NCI-H187 (cell line): ENCODE results near the gene METRNL.

Experiments used
- DNase-seq, 2 experiments: peaks; one replicate each; lab custom pipeline; 2025; lab: John Stamatoyannopoulos, UW

Gene METRNL

DNA sequence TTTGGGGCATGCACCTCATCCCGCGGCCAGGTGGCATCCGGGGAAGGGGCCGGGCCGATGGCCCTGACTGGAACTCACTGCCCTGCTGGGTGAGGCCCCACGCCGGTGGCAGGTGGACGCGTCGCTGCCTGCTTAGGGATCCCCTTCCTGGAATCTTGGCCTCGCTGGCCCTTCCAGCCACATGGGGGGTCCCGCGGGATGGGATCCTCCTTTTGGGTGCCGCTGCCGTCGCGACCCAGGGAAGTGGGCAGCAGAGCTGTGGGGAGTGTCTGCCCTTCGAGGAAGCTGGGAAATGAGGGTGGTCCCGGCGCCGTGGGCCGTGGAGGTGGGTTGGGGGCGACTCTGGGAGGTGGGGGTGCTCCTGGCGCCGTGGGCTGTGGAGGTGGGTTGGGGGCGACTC, 12.8 kb downstream of the METRNL start:
- DNase-seq: no peak

DNA sequence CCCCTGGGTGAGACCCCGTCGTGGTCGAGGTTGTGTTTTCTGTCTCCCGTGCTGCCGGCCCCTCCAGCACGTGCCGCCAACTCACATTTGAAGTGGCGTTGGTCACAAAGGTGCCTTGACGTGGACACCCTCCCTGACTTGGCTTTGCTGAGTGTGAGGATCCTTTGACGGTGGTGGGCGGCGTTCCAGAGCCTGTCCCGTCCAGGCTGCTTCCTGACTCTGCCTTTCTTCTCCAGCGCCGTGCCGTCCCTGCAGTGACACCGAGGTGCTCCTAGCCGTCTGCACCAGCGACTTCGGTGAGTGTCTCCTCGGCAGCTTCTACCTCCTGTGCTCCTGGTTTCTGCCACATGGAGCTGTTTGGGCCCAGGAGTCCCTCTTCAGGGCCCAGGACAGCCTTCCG, 13.5 kb downstream of the METRNL start:
- no peak for DNase-seq

DNA sequence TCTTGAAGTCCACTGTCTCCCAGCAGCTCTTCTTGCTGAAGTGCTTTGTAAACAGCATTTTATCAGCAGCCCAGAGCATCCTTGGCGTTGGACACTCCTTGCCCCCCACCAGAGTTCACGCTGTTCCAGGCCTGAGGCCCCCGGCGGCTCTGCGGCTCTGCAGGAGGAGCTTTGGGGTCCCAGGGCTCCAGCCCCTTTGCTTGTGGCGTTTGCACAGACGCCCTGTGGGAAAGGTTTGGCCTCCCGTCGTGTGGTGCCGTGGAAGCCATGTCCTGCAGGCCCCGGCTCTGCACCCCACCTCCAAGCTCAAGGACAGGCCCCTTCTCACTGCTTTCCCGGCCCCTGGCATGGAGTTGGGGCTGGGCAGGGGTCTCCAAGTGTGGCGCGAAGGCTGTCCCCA, 14.1 kb downstream of the METRNL start:
- no peak for DNase-seq

DNA sequence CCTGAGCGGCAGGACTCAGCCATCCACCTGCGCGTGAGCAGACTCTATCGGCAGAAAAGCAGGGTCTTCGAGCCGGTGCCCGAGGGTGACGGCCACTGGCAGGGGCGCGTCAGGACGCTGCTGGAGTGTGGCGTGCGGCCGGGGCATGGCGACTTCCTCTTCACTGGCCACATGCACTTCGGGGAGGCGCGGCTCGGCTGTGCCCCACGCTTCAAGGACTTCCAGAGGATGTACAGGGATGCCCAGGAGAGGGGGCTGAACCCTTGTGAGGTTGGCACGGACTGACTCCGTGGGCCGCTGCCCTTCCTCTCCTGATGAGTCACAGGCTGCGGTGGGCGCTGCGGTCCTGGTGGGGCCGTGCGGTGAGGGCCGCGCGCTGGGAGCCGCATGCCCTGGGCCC, 14.9 kb downstream of the METRNL start:
- DNase-seq: no peak

DNA sequence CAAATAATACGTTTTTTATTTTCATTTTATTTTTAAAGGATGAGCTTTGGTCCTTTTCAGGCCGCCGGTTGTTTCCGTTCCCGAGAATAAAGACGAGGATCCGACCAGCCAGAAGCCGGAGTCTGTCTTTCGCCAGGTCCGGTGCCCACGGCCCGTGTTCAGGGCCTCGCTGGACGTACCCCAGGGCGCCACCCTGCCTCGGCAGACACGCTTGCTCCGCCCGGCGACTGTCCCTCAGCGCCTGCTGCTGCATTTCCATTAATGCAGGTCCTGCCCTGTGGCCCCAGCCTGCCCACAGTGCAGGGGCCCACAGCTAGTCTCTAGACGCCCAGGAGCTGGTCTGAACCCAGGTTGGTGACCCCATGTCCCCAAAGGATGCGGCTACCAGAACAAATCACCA, 15.6 kb downstream of the METRNL start:
- no peak for DNase-seq

DNA sequence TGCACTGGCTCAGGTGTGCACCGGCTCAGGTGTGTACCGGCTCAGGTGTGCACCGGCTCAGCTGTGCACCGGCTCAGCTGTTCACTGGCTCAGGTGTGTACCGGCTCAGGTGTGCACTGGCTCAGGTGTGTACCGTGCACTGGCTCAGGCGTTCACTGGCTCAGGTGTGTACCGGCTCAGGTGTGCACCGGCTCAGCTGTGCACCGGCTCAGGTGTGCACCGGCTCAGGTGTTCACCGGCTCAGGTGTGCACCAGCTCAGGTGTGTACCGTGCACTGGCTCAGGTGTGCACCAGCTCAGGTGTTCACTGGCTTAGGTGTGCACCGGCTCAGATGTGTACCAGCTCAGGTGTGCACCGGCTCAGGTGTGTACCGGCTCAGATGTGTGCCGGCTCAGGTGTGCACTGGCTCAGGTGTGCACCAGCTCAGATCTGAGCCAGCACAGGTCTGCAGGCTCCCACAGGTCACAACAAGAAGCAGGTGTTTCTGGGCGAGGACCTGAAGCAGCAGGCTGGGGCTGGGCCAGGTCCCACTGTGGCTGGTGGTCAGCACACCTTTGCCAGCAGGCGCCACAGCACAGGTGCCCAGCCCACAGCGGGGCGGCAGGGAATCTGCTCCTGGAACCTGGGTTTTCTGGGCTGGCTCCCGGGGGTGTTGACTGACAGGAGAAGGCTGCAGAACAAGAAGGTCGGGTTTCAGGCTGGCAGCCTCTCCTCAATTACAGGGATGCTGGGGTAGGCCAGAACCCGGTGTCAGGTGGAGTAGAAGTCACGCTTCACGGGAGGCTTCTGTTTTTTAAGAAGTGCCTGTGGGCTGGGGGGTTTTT, 17.2 kb downstream of the METRNL start:
- peak in 1 of 2 experiments; percentile 38 for DNase-seq

DNA sequence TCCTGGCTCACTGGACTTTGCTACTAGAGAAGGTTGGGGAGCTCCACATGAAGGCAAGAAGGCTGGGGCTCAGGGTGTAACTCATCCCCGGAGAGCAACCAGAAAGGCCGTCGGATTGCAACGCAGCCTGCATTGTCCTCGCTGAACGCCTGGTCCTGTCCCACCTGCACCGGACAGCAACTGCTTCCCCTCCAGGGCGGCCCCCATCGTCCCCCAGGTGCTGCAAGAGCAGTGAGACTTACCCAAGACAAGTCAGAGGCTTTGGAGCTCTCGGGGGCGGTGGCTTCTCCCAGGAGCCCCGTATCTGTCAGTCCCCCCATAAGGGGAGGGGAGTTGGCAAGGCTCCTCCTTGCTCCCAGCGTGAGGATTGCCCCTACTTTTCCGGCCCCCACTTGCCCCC, 18.4 kb downstream of the METRNL start:
- no peak for DNase-seq

DNA sequence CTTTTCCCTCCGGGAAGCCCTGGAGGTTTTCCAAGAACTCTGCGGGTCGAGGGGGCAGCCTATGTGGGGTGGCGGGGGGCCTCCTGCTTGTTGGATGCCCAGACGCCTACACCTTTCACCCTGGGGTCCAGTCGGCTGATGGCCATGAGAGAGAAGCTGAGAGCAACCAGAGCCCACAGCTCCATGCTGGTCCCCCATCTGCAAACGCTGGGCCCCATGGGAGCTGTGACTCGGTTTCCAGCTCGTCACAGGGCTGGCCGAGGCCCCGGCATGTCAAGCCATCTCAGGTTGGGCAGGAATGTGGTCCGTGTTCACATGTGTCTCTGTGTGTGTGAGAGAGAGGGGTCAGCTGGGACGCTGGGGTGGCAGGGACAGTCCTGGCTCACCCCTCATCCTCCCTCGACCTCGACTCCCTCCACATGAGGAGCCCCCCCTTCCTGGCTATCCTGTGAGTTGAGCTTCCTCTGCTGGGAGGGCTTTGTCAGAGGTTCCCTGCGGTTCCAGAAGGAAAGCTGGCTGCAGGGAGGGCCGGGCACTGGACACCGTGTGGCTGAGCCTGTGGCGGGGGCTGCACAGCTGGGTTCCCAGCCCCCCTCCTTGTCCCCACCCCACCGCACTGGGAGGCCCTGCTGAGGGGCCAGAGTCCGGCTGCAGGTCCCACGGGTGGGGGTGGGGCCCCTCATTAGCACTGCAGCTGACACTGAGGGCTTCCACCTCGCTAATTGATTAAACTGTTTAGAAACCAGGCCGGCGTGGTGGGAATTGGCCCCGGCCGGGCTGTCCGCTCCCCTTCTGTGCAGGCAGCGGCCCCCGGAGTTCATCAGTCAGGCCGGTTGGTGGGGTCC, 19.1 kb downstream of the METRNL start:
- no peak for DNase-seq

DNA sequence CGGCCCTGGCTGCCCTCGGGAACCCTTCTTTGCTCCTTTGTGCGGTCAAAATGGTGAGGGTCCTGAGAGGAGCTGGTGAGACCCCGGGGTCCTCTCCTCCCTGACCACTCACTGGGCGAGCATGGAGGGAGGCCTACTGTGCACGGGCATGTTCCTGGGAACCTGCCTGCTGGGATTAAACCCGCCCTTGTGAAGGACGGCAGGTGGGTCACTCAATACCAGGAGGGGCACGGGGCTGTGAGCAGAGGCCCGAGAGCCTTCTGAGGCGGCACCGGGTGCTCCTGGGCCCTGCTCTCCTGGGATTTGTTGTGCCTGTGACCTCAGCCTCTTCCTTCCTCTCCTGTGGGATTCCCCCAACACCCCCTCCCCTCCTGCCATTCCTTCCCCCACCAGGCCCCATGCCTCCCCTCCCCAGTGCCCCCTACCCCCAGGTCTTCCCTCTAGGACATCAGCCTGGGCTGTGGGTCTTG, 19.7 kb downstream of the METRNL start:
- no peak for DNase-seq

DNA sequence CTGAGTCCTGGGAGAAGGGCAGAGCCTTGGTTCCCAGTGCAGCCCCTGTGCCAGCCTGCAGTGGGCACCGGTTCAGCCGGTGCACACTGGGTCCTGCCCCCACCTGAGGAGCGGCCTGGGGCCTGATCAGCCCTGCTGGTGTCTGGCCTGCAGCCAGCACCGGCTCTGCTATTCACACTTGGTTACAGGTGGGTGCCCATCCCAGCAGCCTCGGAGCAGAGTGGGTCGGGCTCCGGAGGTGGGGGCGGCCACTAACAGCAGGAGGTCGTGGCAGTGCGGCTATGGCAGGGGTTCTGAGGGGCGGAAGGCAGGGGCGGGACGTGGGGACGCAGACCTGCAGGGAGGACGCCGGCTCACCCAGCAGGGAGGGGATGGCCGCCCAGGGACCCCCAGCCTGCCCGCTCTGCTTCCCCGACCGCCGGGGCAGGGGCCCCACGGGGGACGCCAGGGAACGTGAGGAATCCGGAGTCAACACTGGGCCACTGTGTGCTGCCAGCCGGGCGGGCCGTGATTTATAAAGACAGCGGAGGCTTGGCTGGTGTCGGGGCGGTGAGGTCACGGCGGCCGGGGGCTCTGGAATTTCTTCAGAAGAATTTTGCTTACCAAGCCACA, 20.3 kb downstream of the METRNL start:
- DNase-seq: peak in 1 of 2 experiments; percentile 34

DNA sequence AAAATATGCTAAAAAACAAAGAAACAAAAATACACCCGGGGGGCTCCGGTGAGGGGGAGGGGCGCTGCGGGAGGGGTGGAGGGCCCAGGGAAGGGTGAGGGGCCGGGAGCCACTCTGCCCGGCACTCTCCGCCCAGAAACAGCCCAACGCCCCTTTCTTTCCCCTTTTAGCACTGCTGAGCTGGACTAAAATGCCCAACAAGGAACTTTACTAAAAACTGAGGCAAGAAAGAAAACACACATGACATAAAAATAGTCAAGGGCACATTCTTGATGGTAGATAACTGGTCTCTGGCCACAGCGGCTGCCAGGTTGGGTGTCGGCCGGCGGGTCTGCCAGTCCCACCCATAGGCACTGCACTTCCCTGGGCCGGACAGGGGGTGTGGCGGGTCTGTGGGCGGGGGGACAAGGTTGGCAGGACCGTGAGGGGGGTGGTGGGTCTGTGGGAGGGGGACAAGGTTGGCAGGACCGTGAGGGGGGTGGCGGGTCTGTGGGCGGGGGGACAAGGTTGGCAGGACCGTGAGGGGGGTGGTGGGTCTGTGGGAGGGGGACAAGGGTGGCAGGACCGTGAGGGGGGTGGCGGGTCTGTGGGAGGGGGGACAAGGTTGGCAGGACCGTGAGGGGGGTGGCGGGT, 20.9 kb downstream of the METRNL start:
- DNase-seq: no peak

DNA sequence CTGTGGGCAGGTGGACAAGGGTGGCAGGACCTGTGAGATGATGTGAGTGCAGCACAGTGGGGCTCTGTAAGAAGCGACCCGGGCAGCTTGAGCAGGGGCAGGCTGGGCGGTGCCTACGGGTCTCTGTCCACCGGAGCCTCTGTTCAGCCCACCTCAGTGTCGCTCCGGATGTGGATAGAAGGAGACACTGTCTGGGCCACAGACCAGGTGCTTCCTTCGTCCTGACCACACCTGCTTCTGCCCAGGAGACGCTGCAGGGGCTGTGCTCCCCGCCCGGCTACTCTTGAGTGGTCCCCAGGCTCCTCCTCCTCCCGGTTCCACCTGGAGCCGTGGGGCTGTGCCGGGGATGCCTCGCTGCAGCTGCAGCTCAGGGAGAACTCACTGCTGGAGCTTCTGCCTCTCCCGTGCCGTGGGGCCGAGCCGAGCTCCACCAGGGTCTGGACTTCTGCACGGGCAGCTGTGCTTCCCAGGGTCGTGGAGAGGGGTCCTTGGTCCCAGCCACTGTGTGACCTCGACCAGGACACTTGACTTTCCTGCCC, 21.5 kb downstream of the METRNL start:
- peak; percentile 63 to 78 for DNase-seq

DNA sequence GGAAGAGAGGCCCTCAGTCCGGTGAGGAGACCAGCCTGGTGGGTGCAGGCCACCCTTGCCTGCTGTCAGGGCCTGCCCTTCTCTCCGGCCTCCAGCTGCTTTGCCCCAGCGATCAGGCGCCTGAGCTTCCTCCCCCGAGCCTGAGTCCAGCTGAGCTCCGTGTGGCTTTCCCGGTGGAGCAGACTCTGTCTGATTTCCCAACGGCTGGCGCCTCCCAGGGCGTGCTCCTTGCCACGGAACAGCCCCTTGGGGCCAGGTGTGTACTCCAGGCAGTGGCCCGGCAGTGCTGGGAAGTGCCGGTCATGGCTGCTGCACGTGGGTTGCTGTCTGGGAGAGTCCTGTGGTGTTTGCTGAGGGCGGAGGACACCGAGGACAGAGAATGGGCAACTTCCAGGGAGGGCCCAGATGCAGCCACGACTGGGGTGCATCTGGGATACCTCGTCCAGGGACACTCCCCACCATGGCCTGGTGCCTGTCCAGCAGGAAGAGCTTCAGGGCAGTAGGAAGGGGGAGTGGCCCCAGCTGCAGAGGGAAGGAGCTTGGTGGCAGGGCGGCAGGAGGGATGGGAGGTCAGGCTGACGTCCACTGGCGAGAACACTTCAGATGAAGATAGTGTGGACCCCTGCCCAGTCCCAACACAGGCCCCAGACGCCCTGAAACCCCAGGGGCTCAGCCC, 22.5 kb downstream of the METRNL start:
- DNase-seq: no peak

DNA sequence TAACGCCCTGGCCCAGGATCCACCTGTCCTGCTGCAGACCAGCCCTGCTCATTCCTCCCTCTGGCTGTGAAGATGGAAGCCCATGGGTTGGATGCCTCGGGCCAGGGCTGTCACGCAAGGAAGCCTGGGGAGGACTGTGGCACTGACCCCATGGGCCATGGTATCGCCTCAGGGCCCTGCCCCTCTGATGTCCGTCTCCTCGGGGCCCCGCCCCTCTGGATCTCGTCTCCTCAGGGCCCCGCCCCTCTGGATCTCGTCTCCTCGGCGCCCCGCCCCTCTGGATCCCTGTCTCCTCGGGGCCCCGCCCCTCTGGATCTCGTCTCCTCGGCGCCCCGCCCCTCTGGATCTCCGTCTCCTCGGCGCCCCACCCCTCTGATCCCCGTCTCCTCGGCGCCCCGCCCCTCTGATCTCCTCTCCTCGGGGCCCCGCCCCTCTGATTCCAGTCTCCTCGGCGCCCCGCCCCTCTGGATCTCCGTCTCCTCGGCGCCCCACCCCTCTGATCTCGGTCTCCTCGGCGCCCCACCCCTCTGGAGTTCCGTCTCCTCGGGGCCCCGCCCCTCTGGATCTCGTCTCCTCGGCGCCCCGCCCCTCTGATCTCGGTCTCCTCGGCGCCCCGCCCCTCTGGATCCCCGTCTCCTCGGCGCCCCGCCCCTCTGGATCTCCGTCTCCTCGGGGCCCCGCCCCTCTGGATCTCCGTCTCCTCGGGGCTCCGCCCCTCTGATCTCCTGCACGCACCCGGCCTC, 24.0 kb downstream of the METRNL start:
- peak; percentile 40 to 90 for DNase-seq

DNA sequence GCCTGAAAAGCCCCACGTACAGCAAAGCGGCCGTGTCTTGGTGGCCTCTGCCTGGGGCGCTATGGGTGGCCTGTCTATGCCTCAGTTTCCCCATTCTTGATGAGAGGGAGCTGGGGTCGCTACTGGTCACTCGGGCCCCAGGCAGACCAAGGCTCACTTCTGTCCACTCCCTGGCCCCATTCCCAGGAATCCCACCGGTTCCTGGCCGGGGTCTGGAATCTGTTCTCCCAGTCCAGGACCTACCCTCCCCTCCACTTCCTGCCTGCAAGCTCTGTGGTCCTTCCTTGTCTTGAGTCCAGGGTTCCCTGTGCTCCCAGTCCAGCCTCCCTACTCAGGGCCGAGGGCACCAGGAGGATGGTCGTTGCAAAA, 24.5 kb downstream of the METRNL start:
- DNase-seq: no peak

DNA sequence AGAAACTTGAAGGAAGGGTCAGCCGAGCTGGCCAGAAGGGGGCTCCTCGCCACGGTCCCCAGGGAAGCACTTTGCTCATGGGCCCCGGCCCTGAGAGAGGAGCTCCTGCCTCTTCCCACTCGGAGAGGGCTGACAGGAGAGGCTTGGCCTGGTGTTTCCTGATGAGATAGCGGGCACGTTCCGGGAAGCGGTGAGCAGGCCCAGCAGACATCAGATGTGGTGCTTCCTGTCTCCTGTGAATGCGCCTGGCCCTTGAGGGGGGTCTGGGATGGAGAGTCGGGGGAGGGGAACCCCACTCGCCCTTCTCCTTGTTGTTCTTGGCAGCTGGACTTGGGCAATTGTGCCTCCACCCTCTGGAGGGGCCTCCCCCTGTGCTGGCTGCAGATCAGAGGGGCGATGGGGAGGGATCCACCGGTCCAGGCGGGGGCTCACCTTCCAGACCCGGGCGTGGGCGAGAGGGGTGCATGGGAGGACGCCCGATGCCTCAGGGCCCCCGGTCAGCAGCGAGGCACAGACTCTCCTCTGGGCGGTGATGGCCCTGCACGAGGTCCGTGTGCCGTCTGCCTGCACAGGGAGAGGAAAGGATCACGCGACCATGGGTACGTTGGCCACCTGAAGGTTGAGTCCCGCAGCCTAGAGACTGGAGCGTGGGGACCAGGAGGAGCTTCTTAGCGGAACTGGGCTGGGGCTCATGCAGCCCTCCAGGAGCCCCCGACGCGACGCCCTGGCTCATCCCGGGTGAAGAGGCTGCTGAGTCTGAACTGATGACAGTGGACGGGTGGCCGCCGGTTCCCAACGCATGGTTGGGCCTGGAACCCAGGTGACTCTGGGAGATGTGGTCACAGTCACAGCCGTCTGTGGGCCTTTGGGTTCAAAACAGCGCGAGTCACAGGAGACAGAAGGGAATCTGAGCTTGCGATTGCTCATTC, 25.4 kb downstream of the METRNL start:
- DNase-seq: no peak

DNA sequence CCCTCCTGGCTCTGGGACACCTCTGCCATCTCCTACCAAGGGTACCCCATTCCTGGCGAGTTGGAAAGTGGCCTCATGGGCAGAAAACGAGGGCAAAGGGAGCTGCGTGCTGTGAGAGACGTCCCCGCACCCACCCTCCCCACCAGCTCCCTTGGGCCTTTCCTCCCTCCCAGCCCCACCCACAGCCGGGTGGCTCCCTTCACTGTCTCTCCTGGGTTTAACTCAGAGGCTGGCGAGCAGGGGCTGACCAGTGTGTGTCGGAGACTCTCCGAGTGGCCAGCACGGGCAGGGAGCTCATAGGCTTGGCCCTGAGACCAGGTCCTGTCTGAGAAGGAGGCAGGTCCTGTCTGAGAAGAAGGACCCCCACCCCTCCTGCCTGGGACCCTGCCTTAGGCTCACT, 26.1 kb downstream of the METRNL start:
- DNase-seq: no peak

DNA sequence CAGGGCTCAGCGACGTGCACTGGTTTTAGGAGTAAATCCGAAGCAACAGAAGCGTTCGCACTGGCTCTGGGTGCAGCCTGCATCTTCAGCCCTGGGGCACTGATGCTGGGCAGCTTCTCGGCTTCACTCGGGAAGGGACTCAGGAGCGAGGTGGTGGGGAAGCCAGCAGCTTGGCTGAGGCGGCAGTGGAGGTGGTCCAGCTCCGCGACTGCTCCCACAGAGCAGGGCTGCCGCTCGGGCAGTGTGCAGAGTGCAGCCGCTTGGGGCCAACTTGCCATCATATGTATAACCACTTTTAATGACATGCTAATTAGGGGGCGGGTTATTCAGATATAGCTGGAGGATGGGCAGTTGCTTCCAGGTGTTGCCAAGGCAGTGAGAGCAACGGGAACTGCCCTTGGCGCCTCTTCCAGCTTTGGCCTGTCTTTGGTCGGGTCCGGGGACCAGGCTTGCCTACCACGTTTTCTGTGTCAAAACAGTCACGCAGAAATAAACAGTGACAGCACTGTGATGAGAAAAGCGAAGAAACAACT, 26.7 kb downstream of the METRNL start:
- no peak for DNase-seq

DNA sequence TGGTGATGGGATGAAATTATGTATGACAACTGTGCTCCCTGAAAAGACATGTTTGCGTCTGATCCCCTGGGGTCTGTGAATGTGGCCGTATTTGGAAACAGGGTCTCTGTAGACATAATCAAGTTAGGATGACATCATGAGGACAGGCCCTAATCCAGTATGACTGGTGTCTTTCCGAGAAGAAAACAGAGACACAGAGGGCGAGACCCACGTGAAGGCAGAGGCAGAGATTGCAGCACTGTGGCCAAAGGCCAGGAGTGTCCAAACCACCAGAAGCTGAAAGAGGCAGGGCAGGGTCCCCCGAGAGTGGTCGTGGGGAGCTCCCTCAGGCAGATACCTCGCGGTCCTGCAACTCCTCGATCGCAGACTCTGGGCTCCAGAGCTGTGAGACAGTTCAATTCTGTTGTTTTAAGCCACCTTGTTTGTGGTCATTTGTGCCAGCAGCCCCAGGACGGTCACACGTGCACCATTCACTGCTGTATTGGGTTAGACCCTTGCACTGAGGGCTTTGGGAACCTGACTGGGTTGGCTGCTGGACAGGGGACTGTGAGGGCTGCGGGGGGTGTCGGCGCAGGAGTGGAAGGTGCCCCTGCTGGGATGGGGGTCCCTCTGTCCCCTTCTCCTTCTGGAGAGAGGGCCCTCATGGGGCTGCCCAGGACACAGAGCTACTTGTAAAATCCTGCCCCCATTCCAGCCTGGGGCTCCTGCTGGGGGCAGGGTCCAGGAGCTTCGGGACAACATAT, 27.7 kb downstream of the METRNL start:
- no peak for DNase-seq
